ENCODE measurements around the gene AKIRIN2. TPM values are rescaled to one million over a fixed set of nuclear protein-coding genes. Genes with fewer than 3 reads are reported as not detected.

AKIRIN2 gene
- total RNA-seq, 1 experiment from 2014 or later, result 32.9 TPM

GRCh38 chr6:87628881-87629280 lies 73.2 kb downstream of the AKIRIN2 start:
- no peaks in the 10 kb centered on the region; the same call in none of the 2 replicates for H3K36me3 ChIP-seq (replicated peaks; ENCODE audit: control insufficient read depth, insufficient read depth, low read length)
- H3K4me3 ChIP-seq (ENCODE audit: insufficient read depth, low read depth, low read length), result no peak overlapping the region
- DNase-seq, result no peak
- H3K27me3 ChIP-seq (ENCODE audit: control insufficient read depth, insufficient read depth, low read length), result no peaks in the 10 kb centered on the region

- no peaks in the 10 kb centered on the region for H3K27me3 ChIP-seq (ENCODE audit: control insufficient read depth, insufficient read depth, low read length)
- no peak overlapping the region for H3K4me3 ChIP-seq (ENCODE audit: insufficient read depth, low read depth, low read length)
- H3K36me3 ChIP-seq (replicated peaks; ENCODE audit: control insufficient read depth, insufficient read depth, low read length), result no peaks in the 10 kb centered on the region; the same call in none of the 2 replicates
- DNase-seq, result no peak
Observed at GRCh38 chr6:87628424-87628823, 73.6 kb downstream of the AKIRIN2 start.

Other genes with a start within 250 kb of the AKIRIN2 start
- 6.2 and 10.5 TPM in 2 replicates for gene SLC35A1, start 229.3 kb downstream of the AKIRIN2 start, total RNA-seq (2014; rRNA removed; shearing (Covaris generic))
- gene RARS2, start 112.2 kb downstream of the AKIRIN2 start, total RNA-seq (2014; rRNA removed; shearing (Covaris generic)), result 34.3 and 35.6 TPM in 2 replicates
- gene ORC3, start 112.1 kb downstream of the AKIRIN2 start, total RNA-seq (2014; rRNA removed; shearing (Covaris generic)), result 54.5 and 74.0 TPM in 2 replicates